ENCODE data around the gene KHDC3L. TPM values are rescaled to one million over a fixed set of nuclear protein-coding genes. Genes with fewer than 3 reads are reported as not detected.

The KHDC3L gene
- total and polyA plus RNA-seq, 2 experiments from 2014 or later, result not detected

DNA sequence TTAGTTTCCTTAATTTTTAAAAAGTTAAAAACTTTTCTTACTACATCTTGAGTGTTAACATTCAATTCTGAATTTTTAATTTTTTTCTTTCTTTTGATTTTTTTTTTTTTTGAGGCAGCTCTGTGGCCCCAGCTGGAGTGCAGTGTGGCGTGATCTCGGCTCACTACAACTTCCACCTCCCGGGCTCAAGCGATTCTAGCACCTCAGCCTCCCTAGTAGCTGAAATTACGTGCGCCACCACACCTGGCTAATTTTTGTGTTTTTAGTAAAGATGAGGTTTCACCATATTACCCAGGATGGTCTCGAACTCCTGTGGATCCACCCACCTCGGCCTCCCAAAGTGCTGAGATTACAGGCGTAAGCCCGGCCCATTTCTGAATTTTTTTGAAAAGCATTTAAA is 33.4 kb downstream of the KHDC3L start:
- no peaks in the 10 kb centered on the region for H3K36me3 ChIP-seq (ENCODE audit: low read depth)
- no peaks in the 10 kb centered on the region for H3K79me2 ChIP-seq (ENCODE audit: insufficient read depth)
- H2AFZ ChIP-seq, result no peak overlapping the region
- TF ChIP-seq EZH2 (IDR thresholded peaks at IDR 0.05; ENCODE audit: insufficient read depth, poor library complexity, severe bottlenecking) (no peak), EZH2phosphoT487 (IDR thresholded peaks at IDR 0.05; ENCODE audit: insufficient read depth, low read depth) (no peak)
- no peaks in the 10 kb centered on the region for H3K9me2 ChIP-seq (ENCODE audit: insufficient read depth)
- H3K27me3 ChIP-seq (replicated peaks; ENCODE audit: insufficient read depth), result no peaks in the 10 kb centered on the region
- H3K9ac ChIP-seq, result no peak overlapping the region
- in situ Hi-C loops (cut with MboI), result no loop called here
- WGBS, 2 experiments (ENCODE audit: low coverage in 1 of 2, low lambda C conversion rate in 2 of 2, missing lambda C conversion rate in 2 of 2), result 90 to 93% methylated on average over 10 of the region's 10 CpGs
- H3K4me3 ChIP-seq, result no peak overlapping the region
- H3K4me1 ChIP-seq (ENCODE audit: insufficient read depth), result no peaks in the 10 kb centered on the region
- no peaks in the 10 kb centered on the region for H3K9me3 ChIP-seq (ENCODE audit: low read depth)
- DNase-seq, result no peak
- H3F3A ChIP-seq (ENCODE audit: insufficient read depth), result no peaks in the 10 kb centered on the region
- H3K27ac ChIP-seq, result no peak overlapping the region
- no peaks in the 10 kb centered on the region for H4K20me1 ChIP-seq (ENCODE audit: insufficient read depth)
- no peak overlapping the region for H3K4me2 ChIP-seq (ENCODE audit: unreplicated experiment)

DNA sequence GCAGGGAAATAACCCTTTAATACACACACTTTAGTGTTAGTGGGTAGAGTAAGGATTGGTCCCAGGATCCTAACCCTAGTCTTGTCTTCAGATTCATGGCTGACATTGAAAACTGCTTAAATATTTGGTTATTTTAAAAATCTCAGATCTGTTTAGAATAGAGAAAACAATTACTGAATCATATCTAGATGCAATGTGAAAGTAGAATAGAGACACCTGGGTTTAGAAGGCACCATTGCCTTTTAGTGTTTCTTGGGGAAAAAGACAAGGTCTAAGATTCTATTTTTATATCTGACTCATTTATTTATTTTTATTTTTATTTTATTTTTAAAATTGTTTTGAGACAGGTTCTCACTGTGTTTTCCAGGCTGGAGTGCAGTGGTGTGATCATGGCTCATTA is 38.2 kb downstream of the KHDC3L start:
- no peaks in the 10 kb centered on the region for H4K20me1 ChIP-seq (ENCODE audit: insufficient read depth)
- no peaks in the 10 kb centered on the region for H3F3A ChIP-seq (ENCODE audit: insufficient read depth)
- H3K9ac ChIP-seq, result no peak overlapping the region
- H3K4me3 ChIP-seq, result no peak overlapping the region
- H3K9me2 ChIP-seq (ENCODE audit: insufficient read depth), result no peaks in the 10 kb centered on the region
- H3K4me1 ChIP-seq (ENCODE audit: insufficient read depth), result no peaks in the 10 kb centered on the region
- no peaks in the 10 kb centered on the region for H3K27me3 ChIP-seq (replicated peaks; ENCODE audit: insufficient read depth)
- H3K79me2 ChIP-seq (ENCODE audit: insufficient read depth), result no peaks in the 10 kb centered on the region
- H3K9me3 ChIP-seq (ENCODE audit: low read depth), result no peaks in the 10 kb centered on the region
- H3K4me2 ChIP-seq (ENCODE audit: unreplicated experiment), result no peak overlapping the region
- no peak overlapping the region for H3K27ac ChIP-seq
- no peak overlapping the region for H2AFZ ChIP-seq
- DNase-seq, result no peak
- no peaks in the 10 kb centered on the region for H3K36me3 ChIP-seq (ENCODE audit: low read depth)
- in situ Hi-C loops (cut with MboI), result no loop called here
- TF ChIP-seq EZH2phosphoT487 (IDR thresholded peaks at IDR 0.05; ENCODE audit: insufficient read depth, low read depth) (no peak), EZH2 (IDR thresholded peaks at IDR 0.05; ENCODE audit: insufficient read depth, poor library complexity, severe bottlenecking) (no peak)

DNA sequence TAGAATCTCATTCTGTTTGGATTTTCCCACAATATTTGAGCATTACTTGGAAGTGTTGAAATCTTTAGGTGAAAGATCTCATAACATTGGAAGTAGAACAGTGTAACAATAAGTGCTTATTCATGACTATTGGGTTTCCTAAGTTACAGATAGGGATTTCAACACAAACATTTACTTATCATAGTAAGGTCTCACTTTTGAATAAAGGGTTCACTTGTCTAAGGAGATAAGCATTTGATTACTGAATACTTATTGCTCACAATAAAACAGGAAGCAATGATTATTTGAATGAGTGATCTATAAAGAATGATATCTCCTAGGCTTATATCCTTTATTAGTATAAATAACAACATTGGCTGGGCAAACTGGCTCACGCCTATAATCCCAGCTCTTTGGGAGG is 46.9 kb downstream of the KHDC3L start:
- in situ Hi-C loops (cut with MboI), result no loop called here
- 100% methylated on average over 1 of the region's 1 CpG for WGBS, 2 experiments (ENCODE audit: low coverage in 1 of 2, low lambda C conversion rate in 2 of 2, missing lambda C conversion rate in 2 of 2)

DNA sequence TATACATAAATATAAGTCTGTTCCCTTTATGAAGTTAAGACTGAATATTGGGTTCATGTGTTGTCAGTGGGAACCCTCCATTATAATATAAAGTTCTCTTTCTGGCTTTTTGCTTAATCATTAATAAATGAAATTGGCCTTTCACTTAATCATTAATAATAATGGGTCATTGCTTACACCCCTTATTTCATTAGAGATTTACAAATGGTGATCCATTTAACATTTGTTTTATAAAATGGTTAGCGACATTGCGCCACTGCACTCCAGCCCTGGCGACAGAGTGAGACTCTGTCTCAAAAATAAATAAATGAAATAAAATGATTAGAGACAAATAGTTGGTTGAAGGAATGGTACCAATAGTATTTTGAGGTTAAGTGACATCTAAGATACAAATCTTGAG is 50.6 kb downstream of the KHDC3L start:
- TF ChIP-seq EZH2phosphoT487 (IDR thresholded peaks at IDR 0.05; ENCODE audit: insufficient read depth, low read depth) (no peak), EZH2 (IDR thresholded peaks at IDR 0.05; ENCODE audit: insufficient read depth, poor library complexity, severe bottlenecking) (no peak)
- no peak for DNase-seq
- no peak overlapping the region for H3K4me3 ChIP-seq
- H3K9ac ChIP-seq, result no peak overlapping the region
- no peak overlapping the region for H3K4me2 ChIP-seq (ENCODE audit: unreplicated experiment)
- in situ Hi-C loops (cut with MboI), result no loop called here
- H3F3A ChIP-seq (ENCODE audit: insufficient read depth), result no peaks in the 10 kb centered on the region
- H3K27me3 ChIP-seq (replicated peaks; ENCODE audit: insufficient read depth), result no peaks in the 10 kb centered on the region
- WGBS, 2 experiments (ENCODE audit: low coverage in 1 of 2, low lambda C conversion rate in 2 of 2, missing lambda C conversion rate in 2 of 2), result 99% methylated on average over 3 of the region's 3 CpGs
- no peaks in the 10 kb centered on the region for H4K20me1 ChIP-seq (ENCODE audit: insufficient read depth)
- H3K79me2 ChIP-seq (ENCODE audit: insufficient read depth), result no peaks in the 10 kb centered on the region
- no peak overlapping the region for H2AFZ ChIP-seq
- H3K9me3 ChIP-seq (ENCODE audit: low read depth), result no peaks in the 10 kb centered on the region
- no peaks in the 10 kb centered on the region for H3K36me3 ChIP-seq (ENCODE audit: low read depth)
- H3K9me2 ChIP-seq (ENCODE audit: insufficient read depth), result no peaks in the 10 kb centered on the region
- no peaks in the 10 kb centered on the region for H3K4me1 ChIP-seq (ENCODE audit: insufficient read depth)
- no peak overlapping the region for H3K27ac ChIP-seq

More for the DNA sequence above, 46.9 kb downstream of the KHDC3L start:
- H3F3A ChIP-seq (ENCODE audit: insufficient read depth), result no peaks in the 10 kb centered on the region
- H3K4me3 ChIP-seq, result no peak overlapping the region
- no peaks in the 10 kb centered on the region for H3K79me2 ChIP-seq (ENCODE audit: insufficient read depth)
- H4K20me1 ChIP-seq (ENCODE audit: insufficient read depth), result no peaks in the 10 kb centered on the region
- H2AFZ ChIP-seq, result no peak overlapping the region
- TF ChIP-seq EZH2phosphoT487 (IDR thresholded peaks at IDR 0.05; ENCODE audit: insufficient read depth, low read depth) (no peak), EZH2 (IDR thresholded peaks at IDR 0.05; ENCODE audit: insufficient read depth, poor library complexity, severe bottlenecking) (no peak)
- H3K9ac ChIP-seq, result no peak overlapping the region
- no peaks in the 10 kb centered on the region for H3K9me2 ChIP-seq (ENCODE audit: insufficient read depth)
- H3K9me3 ChIP-seq (ENCODE audit: low read depth), result no peaks in the 10 kb centered on the region
- H3K27me3 ChIP-seq (replicated peaks; ENCODE audit: insufficient read depth), result no peaks in the 10 kb centered on the region
- no peak overlapping the region for H3K4me2 ChIP-seq (ENCODE audit: unreplicated experiment)
- no peaks in the 10 kb centered on the region for H3K36me3 ChIP-seq (ENCODE audit: low read depth)
- no peak overlapping the region for H3K27ac ChIP-seq
- DNase-seq, result no peak
- H3K4me1 ChIP-seq (ENCODE audit: insufficient read depth), result no peaks in the 10 kb centered on the region

Small RNA genes lying within 50 kb of the gene (small RNA-seq; reads per million reads assigned to genes)
- 0.19 reads per million for gene RPL39P3 (ENCODE audit: low read depth, low replicate concordance)

Other genes with a start within 250 kb of the KHDC3L start
- not detected in 2 replicates for gene KHDC1L, start 137.2 kb upstream of the KHDC3L start, total RNA-seq (2014; rRNA removed; shearing (Covaris generic))
- gene KHDC1L, start 137.2 kb upstream of the KHDC3L start, polyA plus RNA-seq (2016; fragmentation: Nextera tagmentation; extraction: Ambion mirVana), result not detected in 2 replicates
- gene KHDC1, start 99.5 kb upstream of the KHDC3L start, total RNA-seq (2014; rRNA removed; shearing (Covaris generic)), result 0.13 and 1.1 TPM in 2 replicates
- 2.9 and 3.8 TPM in 2 replicates for gene KHDC1, start 99.5 kb upstream of the KHDC3L start, polyA plus RNA-seq (2016; fragmentation: Nextera tagmentation; extraction: Ambion mirVana)
- gene DPPA5, start 8.4 kb upstream of the KHDC3L start, total RNA-seq (2014; rRNA removed; shearing (Covaris generic)), result not detected in 2 replicates
- not detected in 2 replicates for gene DPPA5, start 8.4 kb upstream of the KHDC3L start, polyA plus RNA-seq (2016; fragmentation: Nextera tagmentation; extraction: Ambion mirVana)
- not detected in 2 replicates for gene OOEP, start 7.2 kb downstream of the KHDC3L start, total RNA-seq (2014; rRNA removed; shearing (Covaris generic))
- not detected in 2 replicates for gene OOEP, start 7.2 kb downstream of the KHDC3L start, polyA plus RNA-seq (2016; fragmentation: Nextera tagmentation; extraction: Ambion mirVana)
- gene DDX43, start 32.2 kb downstream of the KHDC3L start, total RNA-seq (2014; rRNA removed; shearing (Covaris generic)), result 0.11 and 0.13 TPM in 2 replicates
- 0.38 and 0.51 TPM in 2 replicates for gene DDX43, start 32.2 kb downstream of the KHDC3L start, polyA plus RNA-seq (2016; fragmentation: Nextera tagmentation; extraction: Ambion mirVana)
- gene CGAS, start 89.6 kb downstream of the KHDC3L start, total RNA-seq (2014; rRNA removed; shearing (Covaris generic)), result 4.8 and 6.3 TPM in 2 replicates
- 3.7 TPM in 2 replicates for gene CGAS, start 89.6 kb downstream of the KHDC3L start, polyA plus RNA-seq (2016; fragmentation: Nextera tagmentation; extraction: Ambion mirVana)
- 22.9 and 28.9 TPM in 2 replicates for gene MTO1, start 99.1 kb downstream of the KHDC3L start, total RNA-seq (2014; rRNA removed; shearing (Covaris generic))
- gene MTO1, start 99.1 kb downstream of the KHDC3L start, polyA plus RNA-seq (2016; fragmentation: Nextera tagmentation; extraction: Ambion mirVana), result 21.8 and 23.0 TPM in 2 replicates
- gene EEF1A1, start 158.4 kb downstream of the KHDC3L start, total RNA-seq (2014; rRNA removed; shearing (Covaris generic)), result 13,436 and 14,561 TPM in 2 replicates
- gene EEF1A1, start 158.4 kb downstream of the KHDC3L start, polyA plus RNA-seq (2016; fragmentation: Nextera tagmentation; extraction: Ambion mirVana), result 3,887 and 3,918 TPM in 2 replicates

All from GM23248 (cell line).